Pancreas (tissue), 10 donors: ENCODE results near the gene NSUN2. TPM values are rescaled to one million over a fixed set of nuclear protein-coding genes. Genes with fewer than 3 reads are reported as not detected.
A peak's percentile ranks its signal among the peaks of the same experiment; 100 is the strongest.

ENCODE experiments used
- ATAC-seq, 4 donors: fragments of 200-7000 bp; cut with Tn5 transposase; one replicate each; pipeline versions ENCODE4 v1.8.0 to v1.9.1; 2020; ENCODE audit warnings: mild to moderate bottlenecking in 4 of 4, moderate library complexity in 4 of 4
- DNase-seq, 6 donors: peaks; one replicate each; pipeline ENCODE4 v3.0.0-alpha.2; 2020
- FAIRE-seq: peaks from 2 replicates; lab custom pipeline; 2012; peaks lifted over from hg19 to GRCh38; lab: Jason Lieb, UNC
- H3K27ac ChIP-seq, 4 donors: fragments of 200-600 bp; sonication (generic); 1 replicate in 3 of 4; 2 replicates in 1 of 4; pipeline versions ENCODE4 v1.5.0 to v1.8.0; 2020
- H3K27me3 ChIP-seq, 4 donors: fragments of 200-600 bp; one replicate each; pipeline ENCODE4 v1.8.0; 2021
- H3K36me3 ChIP-seq, 3 donors: fragments of 200-600 bp; sonication (generic) in 1 of 3; one replicate each; pipeline versions ENCODE4 v1.5.0 to v1.8.0; 2020 to 2021
- H3K4me1 ChIP-seq, 3 donors: fragments of 200-600 bp; one replicate each; pipeline ENCODE4 v1.8.0; 2021
- H3K4me3 ChIP-seq, 4 donors: fragments of 200-600 bp; sonication (generic) in 2 of 4; one replicate each; pipeline versions ENCODE4 v1.5.0 to v1.8.0; 2020 to 2021
- H3K9me3 ChIP-seq, 4 donors: fragments of 200-600 bp; one replicate each; pipeline ENCODE4 v1.8.0; 2021
- CTCF ChIP-seq, 4 donors: fragments of 200-600 bp; sonication (generic) in 3 of 4; IDR thresholded peaks; one replicate each; pipeline versions ENCODE4 v1.5.0 to v1.8.0; 2021; ENCODE audit warnings: antibody characterized with exemption in 4 of 4
- whole genome bisulfite sequencing, 2 donors: extraction: QIAGEN DNeasy Blood & Tissue Kit; methylation state at CpG; one replicate each; pipeline ENCODE4 v1.1.7; 2013; 5-methylcytosine and 5-hydroxymethylcytosine counted together
- intact Hi-C, 3 donors: fragments of 100-400 bp; cut with DNase I; formaldehyde crosslinking; loops; one replicate each; pipeline versions ENCODE4 v1.11.1 to v1.14.2; 2022
- polyA plus RNA-seq, 2 donors: library from polyadenylated mRNA; stranded (reverse); fragments of 200-250 nt; gene quantifications; one replicate each; pipeline ENCODE4 v1.2.3, GENCODE V29; 2013
- total RNA-seq, 6 donors: library from RNA; stranded (reverse); fragmentation: NEBNext Ultra II Directional in 4 of 6; extraction: Animal tissue kit (Norgen Biotek cat#: 25700) in 4 of 6; gene quantifications; one replicate each; pipeline versions ENCODE4 v1.2.1 to v1.2.4, GENCODE V29; 2021 to 2023
- donor health status: healthy with polysubstance abuse.
- donor health status: DM: no; HTN: no; CAD: no; lungs with moderate emphysema.
- donor health status: DM: no; HTN: no; CAD: no.
- donor health status: control.
- donor health status: control.
- donor health status: Bipolar disorder and iron deficiency.
- donor health status: DM: yes; HTN: yes; CAD: no.
- donor health status: DM: no; HTN: no; CAD: no.
- donor health status: DM: no; HTN: no; CAD: no.
- donor health status: DM: yes; HTN: yes; CAD: no.

Gene NSUN2
- total and polyA plus RNA-seq, 8 donors, result 15.6 to 56.4 (median 20.0) TPM

GRCh38 chr5:6659941-6660684 is 27.3 kb upstream of the NSUN2 start:
- Histone ChIP-seq H3K27me3 (no peaks in the 10 kb centered on the region), H3K9me3 (no peaks in the 10 kb centered on the region), H3K27ac (no peak overlapping the region), H3K4me3 (no peak overlapping the region), H3K36me3 (peaks cover 0 to 4% (median 0%) of the 10 kb centered on the region in 3 donors), H3K4me1 (no peaks in the 10 kb centered on the region)
- DNase-seq (no peak), FAIRE-seq (no peak), ATAC-seq (no peak)
- TF ChIP-seq CTCF (IDR thresholded peaks at IDR 0.05), result no peak
- intact Hi-C loops, result no loop called here
- 89 to 91% methylated on average over 13 of the region's 13 CpGs for WGBS, 2 donors

- no peaks in the 10 kb centered on the region for H3K9me3 ChIP-seq
- intact Hi-C loops, result no loop called here
- H3K4me3 ChIP-seq, result no peak overlapping the region
- H3K27me3 ChIP-seq, result no peaks in the 10 kb centered on the region
- 98% methylated on average over 5 of the region's 5 CpGs for WGBS, 2 donors
- no peaks in the 10 kb centered on the region for H3K4me1 ChIP-seq
- TF ChIP-seq CTCF (IDR thresholded peaks at IDR 0.05), result no peak
- no peak for ATAC-seq
- H3K27ac ChIP-seq, result no peak overlapping the region
- H3K36me3 ChIP-seq, result peaks cover 0 to 4% (median 0%) of the 10 kb centered on the region in 3 donors
- no peak for FAIRE-seq
- no peak for DNase-seq
These were observed 23.8 kb upstream of the NSUN2 start for GRCh38 chr5:6656680-6657079.

GRCh38 chr5:6655432-6655831 is 22.6 kb upstream of the NSUN2 start:
- TF ChIP-seq CTCF (IDR thresholded peaks at IDR 0.05), result no peak
- Histone ChIP-seq H3K4me1 (no peaks in the 10 kb centered on the region), H3K9me3 (no peaks in the 10 kb centered on the region), H3K27me3 (no peaks in the 10 kb centered on the region), H3K36me3 (peaks cover 0 to 4% (median 0%) of the 10 kb centered on the region in 3 donors), H3K4me3 (no peak overlapping the region), H3K27ac (no peak overlapping the region)
- intact Hi-C loops, result no loop called here
- WGBS, 2 donors, result 95 to 99% methylated on average over 8 of the region's 8 CpGs
- ATAC-seq, result no peak
- no peak for FAIRE-seq
- no peak for DNase-seq

GRCh38 chr5:6652025-6652424 is 19.2 kb upstream of the NSUN2 start:
- FAIRE-seq (no peak), ATAC-seq (peak in 2 of 4 donors; percentile 12 to 61), DNase-seq (no peak)
- Histone ChIP-seq H3K4me3 (no peak overlapping the region), H3K27me3 (no peaks in the 10 kb centered on the region), H3K27ac (no peak overlapping the region), H3K4me1 (no peaks in the 10 kb centered on the region), H3K36me3 (peaks cover 0 to 4% (median 0%) of the 10 kb centered on the region in 3 donors), H3K9me3 (no peaks in the 10 kb centered on the region)
- 72 to 87% methylated on average over 6 of the region's 6 CpGs for WGBS, 2 donors
- TF ChIP-seq CTCF (IDR thresholded peaks at IDR 0.05), result no peak
- intact Hi-C loops, result no loop called here

- H3K4me1 ChIP-seq, result no peaks in the 10 kb centered on the region
- H3K27ac ChIP-seq, result no peak overlapping the region
- intact Hi-C loops, result no loop called here
- WGBS, 2 donors, result 95 to 99% methylated on average over 9 of the region's 9 CpGs
- FAIRE-seq, result no peak
- no peaks in the 10 kb centered on the region for H3K36me3 ChIP-seq
- H3K9me3 ChIP-seq, result no peaks in the 10 kb centered on the region
- no peak for DNase-seq
- H3K27me3 ChIP-seq, result no peaks in the 10 kb centered on the region
- ATAC-seq, result no peak
- TF ChIP-seq CTCF (IDR thresholded peaks at IDR 0.05), result no peak
- H3K4me3 ChIP-seq, result no peak overlapping the region
These were observed 16.8 kb upstream of the NSUN2 start for GRCh38 chr5:6649681-6650080.
